Astrocyte (in vitro differentiated cells and primary cell): ENCODE results near the gene SLC6A19.

Experiments used
- CTCF ChIP-seq: IDR thresholded peaks from 2 replicates; pipeline ENCODE4 v1.5.1; 2011; ENCODE audit warnings: low read depth, mild to moderate bottlenecking, inconsistent platforms, low read length, moderate library complexity; ENCODE audit not compliant: insufficient read depth
- EZH2 ChIP-seq: IDR thresholded peaks from 2 replicates; pipeline ENCODE4 v1.6.1; 2012; ENCODE audit warnings: mild to moderate bottlenecking, low read length, inconsistent platforms; ENCODE audit not compliant: insufficient read depth

- TF ChIP-seq CTCF (no peak), EZH2 (no peak)
Observed at GRCh38 chr5:1161108-1161832, 40.1 kb upstream of the SLC6A19 start.
